Ascending aorta (tissue), 2 donors: ENCODE results near the gene CSK. TPM values are rescaled to one million over a fixed set of nuclear protein-coding genes. Genes with fewer than 3 reads are reported as not detected.

Experiments
- DNase-seq, 2 donors: peaks; one replicate each; pipeline ENCODE4 v3.0.0-alpha.2; 2019; ENCODE audit warnings: low spot score in 2 of 2
- H3K27ac ChIP-seq, 2 donors: fragments of 200-600 bp; sonication (generic); one replicate each; pipeline ENCODE4 v1.5.1; 2016 to 2017; ENCODE audit warnings: mild to moderate bottlenecking in 1 of 2
- H3K27me3 ChIP-seq: fragments of 200-600 bp; sonication (generic); one replicate; pipeline ENCODE4 v1.5.1; 2017
- H3K36me3 ChIP-seq, 2 donors: fragments of 200-600 bp; sonication (generic); one replicate each; pipeline ENCODE4 v1.5.1; 2016
- H3K4me1 ChIP-seq, 2 donors: fragments of 200-600 bp; sonication (generic); one replicate each; pipeline ENCODE4 v1.5.1; 2016 to 2017; ENCODE audit warnings: mild to moderate bottlenecking in 1 of 2
- H3K4me3 ChIP-seq, 2 donors: fragments of 200-600 bp; sonication (generic); one replicate each; pipeline ENCODE4 v1.5.1; 2016 to 2017; ENCODE audit warnings: mild to moderate bottlenecking in 1 of 2
- H3K9me3 ChIP-seq, 2 donors: fragments of 200-600 bp; sonication (generic); one replicate each; pipeline ENCODE4 v1.5.1; 2016
- CTCF ChIP-seq, 3 experiments: fragments of 200-600 bp in 2 of 3; fragments of 450-650 bp in 1 of 3; sonication (generic) in 2 of 3; IDR thresholded peaks; one replicate each; pipeline ENCODE4 v1.5.1; 2016 to 2019; ENCODE audit warnings: antibody characterized with exemption in 3 of 3, mild to moderate bottlenecking in 1 of 3, moderate library complexity in 1 of 3
- intact Hi-C: fragments of 100-400 bp; cut with DNase I; formaldehyde crosslinking; loops from one replicate; pipeline ENCODE4 v1.15.1; 2023
- total RNA-seq: library from RNA; depleted of rRNA; stranded (reverse); fragments of >200 nt; gene quantifications from one replicate; pipeline ENCODE4 v1.1.0, GENCODE V29; 2016

CSK gene
- total RNA-seq, 1 donor from 2014 or later, result 31.0 TPM

DNA sequence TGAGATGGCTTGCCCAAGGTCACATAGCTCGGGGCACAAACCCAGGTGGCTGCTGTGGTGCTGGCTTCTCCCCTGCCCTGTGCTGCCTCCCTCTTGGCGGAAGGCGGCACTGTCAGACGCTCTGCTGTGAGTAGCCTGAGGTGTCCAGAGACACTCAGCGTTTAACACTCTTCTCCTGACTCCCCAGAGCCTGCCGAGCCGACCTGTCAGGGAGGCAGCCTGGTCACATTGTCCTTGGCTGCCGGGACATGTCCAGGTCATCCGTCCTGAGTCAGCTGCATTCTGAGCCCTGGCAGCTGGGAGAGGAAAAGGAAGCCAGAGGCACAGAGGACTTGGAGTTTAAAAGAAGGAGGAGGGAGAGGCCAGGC lies 35.5 kb downstream of the CSK start:
- no peaks in the 10 kb centered on the region for H3K9me3 ChIP-seq
- DNase-seq, result no peak
- no peaks in the 10 kb centered on the region for H3K36me3 ChIP-seq
- H3K27me3 ChIP-seq, result no peaks in the 10 kb centered on the region
- no peak overlapping the region for H3K27ac ChIP-seq
- intact Hi-C loops, result no loop called here
- TF ChIP-seq CTCF (IDR thresholded peaks at IDR 0.05), result no peak
- H3K4me3 ChIP-seq, result no peak overlapping the region
- no peaks in the 10 kb centered on the region for H3K4me1 ChIP-seq

- no peak overlapping the region for H3K27ac ChIP-seq
- no peaks in the 10 kb centered on the region for H3K9me3 ChIP-seq
- no peak for DNase-seq
- H3K36me3 ChIP-seq, result no peaks in the 10 kb centered on the region
- no peaks in the 10 kb centered on the region for H3K4me1 ChIP-seq
- H3K4me3 ChIP-seq, result no peak overlapping the region
- H3K27me3 ChIP-seq, result no peaks in the 10 kb centered on the region
- intact Hi-C loops, result no loop called here
- no peak for TF ChIP-seq CTCF (IDR thresholded peaks at IDR 0.05)
Observed at GRCh38 chr15:74820056-74820455, 38.2 kb downstream of the CSK start.

- no peak for DNase-seq
- H3K9me3 ChIP-seq, result no peaks in the 10 kb centered on the region
- no peak overlapping the region for H3K27ac ChIP-seq
- no peaks in the 10 kb centered on the region for H3K4me1 ChIP-seq
- H3K4me3 ChIP-seq, result no peak overlapping the region
- intact Hi-C loops, result no loop called here
- TF ChIP-seq CTCF (IDR thresholded peaks at IDR 0.05), result no peak
- H3K27me3 ChIP-seq, result no peaks in the 10 kb centered on the region
- H3K36me3 ChIP-seq, result no peaks in the 10 kb centered on the region
Observed at GRCh38 chr15:74821091-74821789, 39.4 kb downstream of the CSK start.

GRCh38 chr15:74821790-74822158 lies 39.9 kb downstream of the CSK start:
- H3K27me3 ChIP-seq, result no peaks in the 10 kb centered on the region
- no peak overlapping the region for H3K27ac ChIP-seq
- no peak overlapping the region for H3K4me3 ChIP-seq
- no peak for DNase-seq
- intact Hi-C loops, result no loop called here
- no peaks in the 10 kb centered on the region for H3K36me3 ChIP-seq
- no peaks in the 10 kb centered on the region for H3K4me1 ChIP-seq
- TF ChIP-seq CTCF (IDR thresholded peaks at IDR 0.05), result no peak
- no peaks in the 10 kb centered on the region for H3K9me3 ChIP-seq

DNA sequence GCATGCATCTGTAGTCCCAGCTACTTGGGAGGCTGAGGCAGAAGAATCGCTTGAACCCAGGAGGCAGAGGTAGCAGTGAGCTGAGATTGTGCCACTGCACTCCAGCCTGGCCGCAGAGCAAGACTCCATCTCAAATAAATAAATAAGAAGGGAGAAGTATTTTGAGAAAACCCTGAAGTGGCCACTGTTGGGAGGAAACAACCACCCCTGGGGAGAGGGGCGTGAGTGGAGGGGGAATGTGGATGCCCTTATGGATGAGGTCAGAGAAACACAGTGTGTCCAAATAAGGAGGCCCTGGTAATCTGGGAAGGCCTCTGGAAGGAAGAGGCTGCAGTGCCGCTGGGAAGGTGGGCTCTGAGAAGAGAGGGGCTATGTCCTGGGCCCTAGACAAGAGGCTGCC lies 40.4 kb downstream of the CSK start:
- no peaks in the 10 kb centered on the region for H3K4me1 ChIP-seq
- H3K27me3 ChIP-seq, result no peaks in the 10 kb centered on the region
- no peak overlapping the region for H3K4me3 ChIP-seq
- DNase-seq, result no peak
- intact Hi-C loops, result no loop called here
- no peaks in the 10 kb centered on the region for H3K9me3 ChIP-seq
- H3K27ac ChIP-seq, result no peak overlapping the region
- no peak for TF ChIP-seq CTCF (IDR thresholded peaks at IDR 0.05)
- no peaks in the 10 kb centered on the region for H3K36me3 ChIP-seq

DNA sequence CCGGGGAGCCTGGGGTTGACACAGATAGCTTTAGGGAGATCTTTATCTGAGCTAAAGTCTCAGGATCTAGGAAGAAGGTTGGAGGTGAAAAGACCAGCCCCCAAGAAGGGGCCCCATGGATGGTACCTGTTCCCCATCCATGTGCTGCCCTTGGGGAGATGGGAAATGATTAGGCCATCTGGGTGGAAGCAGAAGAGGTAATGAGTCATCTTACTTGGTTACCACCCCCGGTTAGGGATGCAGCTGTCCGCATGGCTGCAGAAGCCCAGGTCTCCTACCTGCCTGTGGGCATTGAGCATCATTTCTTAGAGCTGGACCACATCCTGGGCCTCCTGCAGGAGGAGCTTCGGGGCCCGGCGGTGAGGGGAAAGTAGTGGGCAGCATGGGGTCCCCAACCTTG lies 41.4 kb downstream of the CSK start:
- no peaks in the 10 kb centered on the region for H3K9me3 ChIP-seq

More for the DNA sequence above, 41.4 kb downstream of the CSK start:
- peaks cover 3% of the 10 kb centered on the region for H3K27me3 ChIP-seq
- H3K4me3 ChIP-seq, result no peak overlapping the region
- H3K36me3 ChIP-seq, result no peaks in the 10 kb centered on the region
- H3K4me1 ChIP-seq, result no peaks in the 10 kb centered on the region
- no peak overlapping the region for H3K27ac ChIP-seq
- intact Hi-C loops, result no loop called here
- TF ChIP-seq CTCF (IDR thresholded peaks at IDR 0.05), result no peak
- no peak for DNase-seq
